Upper lobe of left lung (tissue), 4 donors: ENCODE data around the gene CLMN.
A peak's percentile ranks its signal among the peaks of the same experiment; 100 is the strongest.

Source experiments
- EP300 ChIP-seq, 4 donors: sonication (generic); formaldehyde crosslinking; IDR thresholded peaks; one replicate each; pipeline ENCODE4 v1.5.1; 2017; ENCODE audit warnings: antibody characterized with exemption in 4 of 4, control low read depth in 2 of 4
- POLR2A ChIP-seq, 4 donors: fragments of 450-650 bp; IDR thresholded peaks; one replicate each; pipeline ENCODE4 v1.5.1; 2016 to 2017; ENCODE audit warnings: antibody characterized with exemption in 4 of 4, mild to moderate bottlenecking in 2 of 4
- POLR2AphosphoS5 ChIP-seq, 2 donors: sonication (generic); formaldehyde crosslinking; IDR thresholded peaks; one replicate each; pipeline ENCODE4 v1.5.1; 2017; ENCODE audit warnings: antibody characterized with exemption in 2 of 2
- TF ChIP-seq, protein P1 (sequence below), 6 experiments: fragments of 450-650 bp in 4 of 6; fragments of 200-600 bp in 2 of 6; sonication (generic) in 2 of 6; IDR thresholded peaks; one replicate each; pipeline ENCODE4 v1.5.1; 2016 to 2019; ENCODE audit warnings: antibody characterized with exemption in 6 of 6

DNA sequence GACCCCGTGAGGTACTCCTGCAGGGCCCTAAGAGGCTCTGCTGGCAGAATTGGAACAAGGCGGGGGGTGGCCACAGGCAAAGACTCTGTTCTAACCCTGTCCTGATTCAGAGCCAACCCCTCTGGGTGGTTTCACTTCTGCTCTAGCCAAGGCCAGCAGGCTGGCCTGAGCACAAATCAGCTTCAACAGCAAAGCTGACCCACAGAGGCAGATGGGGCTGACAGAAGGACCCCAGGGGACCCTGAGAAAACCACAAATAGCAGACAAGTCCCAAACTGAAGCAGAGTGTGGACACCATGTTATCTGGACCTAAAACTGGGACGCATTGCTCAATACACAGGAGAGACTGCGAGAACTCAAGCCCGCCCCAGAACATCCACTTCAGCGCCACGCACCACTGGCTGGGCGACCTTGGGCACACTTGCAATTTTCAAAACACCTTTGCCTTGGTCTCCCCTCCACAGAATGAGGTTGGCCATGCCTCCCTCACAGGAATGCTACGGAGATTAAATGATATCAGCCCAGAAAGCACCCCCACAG, 85.9 kb downstream of the CLMN start:
- TF ChIP-seq, protein P1, sequence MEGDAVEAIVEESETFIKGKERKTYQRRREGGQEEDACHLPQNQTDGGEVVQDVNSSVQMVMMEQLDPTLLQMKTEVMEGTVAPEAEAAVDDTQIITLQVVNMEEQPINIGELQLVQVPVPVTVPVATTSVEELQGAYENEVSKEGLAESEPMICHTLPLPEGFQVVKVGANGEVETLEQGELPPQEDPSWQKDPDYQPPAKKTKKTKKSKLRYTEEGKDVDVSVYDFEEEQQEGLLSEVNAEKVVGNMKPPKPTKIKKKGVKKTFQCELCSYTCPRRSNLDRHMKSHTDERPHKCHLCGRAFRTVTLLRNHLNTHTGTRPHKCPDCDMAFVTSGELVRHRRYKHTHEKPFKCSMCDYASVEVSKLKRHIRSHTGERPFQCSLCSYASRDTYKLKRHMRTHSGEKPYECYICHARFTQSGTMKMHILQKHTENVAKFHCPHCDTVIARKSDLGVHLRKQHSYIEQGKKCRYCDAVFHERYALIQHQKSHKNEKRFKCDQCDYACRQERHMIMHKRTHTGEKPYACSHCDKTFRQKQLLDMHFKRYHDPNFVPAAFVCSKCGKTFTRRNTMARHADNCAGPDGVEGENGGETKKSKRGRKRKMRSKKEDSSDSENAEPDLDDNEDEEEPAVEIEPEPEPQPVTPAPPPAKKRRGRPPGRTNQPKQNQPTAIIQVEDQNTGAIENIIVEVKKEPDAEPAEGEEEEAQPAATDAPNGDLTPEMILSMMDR (IDR thresholded peaks at IDR 0.05): no peak
- TF ChIP-seq POLR2AphosphoS5 (IDR thresholded peaks at IDR 0.05) (peak in 1 of 2 donors; percentile 20), POLR2A (IDR thresholded peaks at IDR 0.05) (no peak), EP300 (IDR thresholded peaks at IDR 0.05) (peak in 1 of 4 donors; percentile 20)
